ENCODE data around the gene MRPL58. TPM values are rescaled to one million over a fixed set of nuclear protein-coding genes. Genes with fewer than 3 reads are reported as not detected.

Gene MRPL58
- total RNA-seq, 1 donor from 2014 or later: 52.8 TPM

GRCh38 chr17:75010683-75011400 lies 1.6 kb upstream of the MRPL58 start:
- H3K36me3 ChIP-seq: no peaks in the 10 kb centered on the region
- H3K4me1 Mint-ChIP-seq: peaks cover 27% of the 10 kb centered on the region
- peaks cover 14% of the 10 kb centered on the region for H3K4me1 ChIP-seq
- H3K79me2 ChIP-seq (ENCODE audit: low read depth): peaks cover 28% of the 10 kb centered on the region
- peak overlapping the region; percentile 39 for H3K4me3 Mint-ChIP-seq
- no peaks in the 10 kb centered on the region for H3K9me3 Mint-ChIP-seq
- no peaks in the 10 kb centered on the region for H3K9me3 ChIP-seq (ENCODE audit: low read depth)
- no peak overlapping the region for H3K27ac ChIP-seq
- H3K27ac Mint-ChIP-seq: peak overlapping the region; percentile 80
- no peaks in the 10 kb centered on the region for H4K20me1 ChIP-seq (ENCODE audit: low read depth)
- H3K27me3 ChIP-seq: no peaks in the 10 kb centered on the region
- no peak overlapping the region for H2AFZ ChIP-seq (replicated peaks)
- TF ChIP-seq EZH2phosphoT487 (IDR thresholded peaks at IDR 0.05) (no peak), CTCF (IDR thresholded peaks at IDR 0.05) (no peak), EZH2 (IDR thresholded peaks at IDR 0.05) (no peak)
- H3K27me3 Mint-ChIP-seq (ENCODE audit: insufficient read depth, low read depth): peaks cover 2% of the 10 kb centered on the region
- H3K36me3 Mint-ChIP-seq: peaks cover 6% of the 10 kb centered on the region
- no peak overlapping the region for H3K4me2 ChIP-seq
- DNase-seq (ENCODE audit: low spot score): no peak
- H3K4me3 ChIP-seq: no peak overlapping the region
- peaks cover 21% of the 10 kb centered on the region for H3F3A ChIP-seq (ENCODE audit: low read depth)
- H3K9ac ChIP-seq: no peak overlapping the region

GRCh38 chr17:75011401-75012095 lies 922 bp upstream of the MRPL58 start:
- TF ChIP-seq EZH2 (IDR thresholded peaks at IDR 0.05) (no peak), CTCF (IDR thresholded peaks at IDR 0.05) (no peak), EZH2phosphoT487 (IDR thresholded peaks at IDR 0.05) (no peak)

GRCh38 chr17:75012096-75012345 lies 449 bp upstream of the MRPL58 start:
- Histone ChIP-seq H3K36me3 (no peaks in the 10 kb centered on the region), H3K4me2 (peak overlapping the region; percentile 88), H2AFZ (replicated peaks) (peak overlapping the region; percentile 67), H3F3A (ENCODE audit: low read depth) (peaks cover 21% of the 10 kb centered on the region), H3K27ac (peak overlapping the region; percentile 79), H3K79me2 (ENCODE audit: low read depth) (peaks cover 28% of the 10 kb centered on the region), H4K20me1 (ENCODE audit: low read depth) (no peaks in the 10 kb centered on the region), H3K4me3 (peak overlapping the region; percentile 78), H3K4me1 (peaks cover 14% of the 10 kb centered on the region), H3K9ac (peak overlapping the region; percentile 24), H3K27me3 (no peaks in the 10 kb centered on the region), H3K9me3 (ENCODE audit: low read depth) (no peaks in the 10 kb centered on the region)
- peaks cover 4% of the 10 kb centered on the region for H3K27me3 Mint-ChIP-seq (ENCODE audit: insufficient read depth, low read depth)
- peaks cover 9% of the 10 kb centered on the region for H3K36me3 Mint-ChIP-seq
- DNase-seq (ENCODE audit: low spot score): no peak
- H3K9me3 Mint-ChIP-seq: no peaks in the 10 kb centered on the region
- H3K4me3 Mint-ChIP-seq: peak overlapping the region; percentile 88
- peak overlapping the region; percentile 75 for H3K27ac Mint-ChIP-seq
- TF ChIP-seq CTCF (IDR thresholded peaks at IDR 0.05): no peak
- TF ChIP-seq EZH2 (IDR thresholded peaks at IDR 0.05): peak; percentile 47
- H3K4me1 Mint-ChIP-seq: peaks cover 27% of the 10 kb centered on the region

More at GRCh38 chr17:75011401-75012095, 922 bp upstream of the MRPL58 start:
- Mint-ChIP-seq H3K27me3 (ENCODE audit: insufficient read depth, low read depth) (peaks cover 2% of the 10 kb centered on the region), H3K4me1 (peaks cover 27% of the 10 kb centered on the region), H3K27ac (peak overlapping the region; percentile 75), H3K9me3 (no peaks in the 10 kb centered on the region), H3K4me3 (peak overlapping the region; percentile 88), H3K36me3 (peaks cover 6% of the 10 kb centered on the region)
- DNase-seq (ENCODE audit: low spot score): peak; percentile 41
- H3K27ac ChIP-seq: peak overlapping the region; percentile 79
- H2AFZ ChIP-seq (replicated peaks): peak overlapping the region; percentile 67
- H3K4me3 ChIP-seq: peak overlapping the region; percentile 78
- peaks cover 28% of the 10 kb centered on the region for H3K79me2 ChIP-seq (ENCODE audit: low read depth)
- H3K4me1 ChIP-seq: peaks cover 14% of the 10 kb centered on the region
- no peak overlapping the region for H3K9ac ChIP-seq
- no peaks in the 10 kb centered on the region for H4K20me1 ChIP-seq (ENCODE audit: low read depth)
- no peaks in the 10 kb centered on the region for H3K27me3 ChIP-seq
- H3K4me2 ChIP-seq: peak overlapping the region; percentile 88
- no peaks in the 10 kb centered on the region for H3K36me3 ChIP-seq
- H3K9me3 ChIP-seq (ENCODE audit: low read depth): no peaks in the 10 kb centered on the region
- peaks cover 21% of the 10 kb centered on the region for H3F3A ChIP-seq (ENCODE audit: low read depth)
